GM19438 (cell line): ENCODE measurements around the gene LDLRAD4.

Source experiments
- ATAC-seq: cut with Tn5 transposase; IDR thresholded peaks from one replicate; pipeline ENCODE4 v1.9.1; 2021; ENCODE audit warnings: low read depth; ENCODE audit not compliant: unreplicated experiment

The LDLRAD4 gene

GRCh38 chr18:13199169-13199568 is 19.4 kb upstream of the LDLRAD4 start:
- no peak for ATAC-seq

- no peak for ATAC-seq
These were observed 17.3 kb upstream of the LDLRAD4 start for GRCh38 chr18:13201292-13201691.

GRCh38 chr18:13202571-13202970 is 16.0 kb upstream of the LDLRAD4 start:
- no peak for ATAC-seq

GRCh38 chr18:13206301-13206700 is 12.3 kb upstream of the LDLRAD4 start:
- ATAC-seq = no peak

DNA sequence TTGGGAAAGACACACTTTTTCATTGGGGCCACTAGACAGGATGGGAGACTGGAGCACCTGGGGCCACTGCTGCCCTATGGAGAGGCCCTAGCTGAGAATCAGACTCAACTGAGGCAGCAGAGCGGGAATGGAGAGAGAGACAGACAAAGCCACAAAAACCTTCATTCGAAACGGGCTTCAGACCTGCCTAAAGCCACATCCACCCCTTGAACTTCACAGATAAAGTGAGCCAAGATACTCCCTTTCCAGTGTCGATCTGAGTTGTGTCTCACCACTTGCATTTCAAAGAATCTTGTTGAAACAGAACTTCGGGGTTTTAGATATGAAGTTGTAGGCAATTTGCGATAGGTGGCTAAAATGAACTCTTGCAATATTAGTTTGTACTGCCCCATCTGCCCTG is 11.3 kb upstream of the LDLRAD4 start:
- no peak for ATAC-seq

GRCh38 chr18:13211534-13211933 is 7.0 kb upstream of the LDLRAD4 start:
- ATAC-seq = no peak

DNA sequence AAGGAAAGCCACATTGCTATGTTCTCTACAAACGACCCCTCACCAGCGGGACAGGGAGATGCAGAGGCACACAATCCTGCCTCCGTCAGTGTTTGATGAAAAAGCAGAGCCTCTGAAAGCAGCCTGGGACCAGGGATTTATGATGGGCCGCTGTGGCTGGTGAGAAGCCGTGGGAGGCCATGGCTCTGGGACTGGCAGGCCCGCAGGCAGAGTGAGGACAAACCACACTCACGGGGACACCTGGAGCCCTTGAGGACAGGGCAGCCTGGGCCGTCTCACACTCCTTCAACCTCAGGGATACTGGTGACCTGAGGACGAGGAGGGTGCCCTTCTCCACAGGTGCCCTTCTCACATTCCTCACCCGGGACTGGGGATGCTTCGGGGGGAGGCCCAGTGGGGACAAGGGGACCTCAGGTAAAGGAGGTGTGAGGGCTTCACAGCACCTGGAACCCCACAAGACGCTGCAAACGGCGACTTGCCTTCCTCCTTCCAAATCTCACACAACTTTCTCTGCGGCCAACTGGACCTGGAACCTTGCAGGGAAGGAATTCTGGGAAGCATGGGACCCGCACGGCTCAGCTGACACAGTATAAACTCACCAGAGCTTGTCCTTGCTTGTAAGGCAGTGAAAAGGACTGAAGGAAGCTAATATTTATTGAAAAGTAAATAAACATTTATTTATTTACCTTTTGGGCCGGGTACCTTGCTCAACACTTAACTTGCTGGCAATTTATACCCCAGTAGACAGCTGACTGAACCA is 5.3 kb upstream of the LDLRAD4 start:
- ATAC-seq = no peak

DNA sequence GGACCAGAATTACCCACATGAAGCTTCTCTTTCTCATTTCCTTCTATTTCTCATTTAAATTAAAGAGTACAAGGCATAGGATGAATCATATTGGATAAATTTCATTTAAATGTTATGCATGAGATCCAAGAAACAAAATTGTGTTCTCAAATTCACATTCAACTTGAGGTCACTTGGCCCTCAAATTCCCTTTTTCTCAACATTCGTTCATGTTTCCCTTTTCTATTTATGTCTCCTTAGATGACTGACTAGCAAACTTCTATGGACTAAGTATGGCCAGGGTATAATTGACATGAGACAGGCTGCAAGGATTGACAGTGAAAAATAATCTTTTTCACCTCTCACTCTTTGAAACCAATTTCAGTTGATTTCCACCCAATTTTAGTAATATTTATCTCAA is 4.0 kb upstream of the LDLRAD4 start:
- ATAC-seq = no peak

GRCh38 chr18:13216092-13216582 is 2.4 kb upstream of the LDLRAD4 start:
- no peak for ATAC-seq

GRCh38 chr18:13216711-13217465 is 1.7 kb upstream of the LDLRAD4 start:
- no peak for ATAC-seq

- ATAC-seq = no peak
These were observed 1.0 kb upstream of the LDLRAD4 start for GRCh38 chr18:13217466-13217961.

DNA sequence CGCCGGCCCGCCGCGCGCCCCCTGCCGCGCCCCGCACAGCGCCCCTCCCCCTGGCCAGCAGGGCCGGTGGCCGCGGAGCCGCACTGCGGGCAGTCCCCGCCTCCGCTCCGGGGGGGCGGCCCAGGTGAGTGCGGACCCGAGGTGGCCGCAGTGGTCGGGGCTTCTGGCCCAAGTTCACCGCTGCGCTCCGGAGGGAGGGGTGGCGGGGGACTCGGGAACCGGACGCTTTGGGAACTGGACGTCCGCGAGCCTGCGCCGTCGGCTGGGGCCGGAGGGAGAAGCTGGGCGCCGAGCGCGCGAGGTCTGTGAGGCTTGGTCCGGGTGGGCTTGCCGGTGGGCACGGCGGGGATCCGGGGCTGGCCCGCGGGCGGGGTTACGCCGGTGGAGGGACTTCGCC is 591 bp upstream of the LDLRAD4 start:
- ATAC-seq = no peak

GRCh38 chr18:13218997-13219396 is 437 bp downstream of the LDLRAD4 start:
- no peak for ATAC-seq

- ATAC-seq = no peak
These were observed 1.1 kb downstream of the LDLRAD4 start for GRCh38 chr18:13219593-13220159.

DNA sequence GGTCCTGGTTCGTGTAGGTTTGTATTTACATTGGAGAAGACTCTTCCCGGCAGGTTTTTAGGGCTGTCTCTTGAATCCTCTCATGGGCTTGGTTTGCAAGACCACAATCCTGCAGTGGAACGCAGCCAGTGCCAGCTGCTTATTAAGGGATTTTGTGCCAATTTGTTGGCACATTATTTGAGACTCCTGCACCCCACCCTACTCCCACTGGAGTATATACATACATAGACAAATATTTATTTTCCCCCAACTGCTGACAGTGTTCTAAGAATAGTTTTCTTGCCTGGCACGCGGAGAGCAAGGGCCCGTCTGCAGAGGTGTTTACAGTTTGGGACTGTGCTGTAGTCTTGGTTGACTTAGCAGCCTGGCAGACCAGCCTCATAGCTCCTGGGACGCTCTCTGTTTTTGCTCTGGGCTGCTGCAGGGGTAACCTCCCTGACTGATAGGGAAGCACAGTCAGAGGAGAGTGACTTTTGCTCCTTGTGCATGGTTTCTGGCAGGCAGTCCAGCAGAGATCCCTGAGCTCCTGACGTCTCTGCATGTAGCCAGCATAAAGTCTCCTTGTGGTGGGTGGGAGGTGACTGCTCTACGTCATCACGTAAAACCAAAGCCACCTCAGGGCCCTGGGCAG is 1.9 kb downstream of the LDLRAD4 start:
- no peak for ATAC-seq

- ATAC-seq = no peak
These were observed 3.6 kb downstream of the LDLRAD4 start for GRCh38 chr18:13221869-13222855.

GRCh38 chr18:13222856-13223281 is 4.3 kb downstream of the LDLRAD4 start:
- ATAC-seq = no peak

DNA sequence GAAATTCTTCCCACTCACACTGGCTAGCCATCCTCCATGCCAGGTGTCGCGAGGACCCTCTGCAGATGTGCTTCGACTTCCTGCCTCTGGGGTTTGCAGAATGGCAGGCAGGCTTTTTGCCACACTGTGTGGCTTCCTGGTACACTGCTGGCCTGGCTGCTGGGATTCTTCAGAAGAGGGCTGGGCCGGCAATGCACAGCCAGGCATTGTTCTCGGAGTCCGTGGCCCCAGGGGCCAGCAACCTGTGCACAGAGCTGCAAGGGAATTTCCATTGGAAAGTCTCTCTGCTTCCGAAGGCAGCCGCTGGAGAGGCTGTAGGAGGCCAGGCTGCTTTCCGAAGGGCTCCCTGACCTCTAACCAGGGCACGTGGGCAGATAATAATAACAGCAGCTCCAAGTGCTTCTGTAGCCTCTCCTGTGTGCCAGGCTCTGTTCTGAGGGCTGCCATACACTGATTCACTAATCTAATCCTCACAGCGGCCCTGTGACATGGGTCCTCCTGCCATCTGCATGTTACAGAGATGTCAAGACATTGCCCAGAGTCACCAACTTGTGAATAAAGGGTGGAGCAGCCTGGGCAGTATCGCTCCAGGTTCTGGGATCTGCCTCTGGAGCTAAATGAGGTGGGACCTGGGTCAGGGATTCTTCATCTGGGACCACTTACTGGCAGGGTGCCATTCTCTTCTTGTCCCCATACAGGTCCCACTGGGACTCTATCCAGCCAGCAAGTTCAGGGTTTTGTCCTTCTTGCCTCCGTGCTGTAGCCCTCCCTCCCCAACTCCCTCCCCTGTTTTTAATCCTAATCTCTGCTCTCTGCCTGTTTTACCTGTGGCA is 5.0 kb downstream of the LDLRAD4 start:
- ATAC-seq = no peak

DNA sequence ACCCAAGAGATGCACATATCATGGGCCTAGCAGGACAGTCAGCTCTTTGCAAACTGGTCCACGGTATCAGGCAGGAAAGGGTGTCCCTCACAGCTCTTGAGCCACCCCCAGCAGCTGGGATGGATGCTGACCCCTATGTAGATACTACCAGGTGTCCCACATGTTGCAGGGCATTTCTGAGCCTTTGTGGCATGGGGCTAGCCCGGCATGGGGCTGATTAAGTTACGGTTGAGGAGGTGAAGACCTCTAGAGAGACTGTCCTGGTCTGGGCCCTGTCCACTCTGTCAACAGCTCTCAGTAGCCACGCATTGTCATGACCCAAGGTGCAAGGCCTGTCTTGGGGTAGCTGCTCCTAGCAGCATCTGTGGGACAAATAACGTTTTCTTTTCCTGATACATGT is 6.7 kb downstream of the LDLRAD4 start:
- no peak for ATAC-seq
